OCI-M2 (cell line): ENCODE results near the gene SAT2.
A peak's percentile ranks its signal among the peaks of the same experiment; 100 is the strongest.
"Not testable (repeated sequence)": the region's sequence is repeated elsewhere in the genome, so short reads cannot be mapped to it uniquely, and the experiment has no call there.

Experiments
- DNase-seq: peaks from one replicate; lab custom pipeline; 2025; ENCODE audit not compliant: unreplicated experiment; lab: John Stamatoyannopoulos, UW

SAT2 gene

DNA sequence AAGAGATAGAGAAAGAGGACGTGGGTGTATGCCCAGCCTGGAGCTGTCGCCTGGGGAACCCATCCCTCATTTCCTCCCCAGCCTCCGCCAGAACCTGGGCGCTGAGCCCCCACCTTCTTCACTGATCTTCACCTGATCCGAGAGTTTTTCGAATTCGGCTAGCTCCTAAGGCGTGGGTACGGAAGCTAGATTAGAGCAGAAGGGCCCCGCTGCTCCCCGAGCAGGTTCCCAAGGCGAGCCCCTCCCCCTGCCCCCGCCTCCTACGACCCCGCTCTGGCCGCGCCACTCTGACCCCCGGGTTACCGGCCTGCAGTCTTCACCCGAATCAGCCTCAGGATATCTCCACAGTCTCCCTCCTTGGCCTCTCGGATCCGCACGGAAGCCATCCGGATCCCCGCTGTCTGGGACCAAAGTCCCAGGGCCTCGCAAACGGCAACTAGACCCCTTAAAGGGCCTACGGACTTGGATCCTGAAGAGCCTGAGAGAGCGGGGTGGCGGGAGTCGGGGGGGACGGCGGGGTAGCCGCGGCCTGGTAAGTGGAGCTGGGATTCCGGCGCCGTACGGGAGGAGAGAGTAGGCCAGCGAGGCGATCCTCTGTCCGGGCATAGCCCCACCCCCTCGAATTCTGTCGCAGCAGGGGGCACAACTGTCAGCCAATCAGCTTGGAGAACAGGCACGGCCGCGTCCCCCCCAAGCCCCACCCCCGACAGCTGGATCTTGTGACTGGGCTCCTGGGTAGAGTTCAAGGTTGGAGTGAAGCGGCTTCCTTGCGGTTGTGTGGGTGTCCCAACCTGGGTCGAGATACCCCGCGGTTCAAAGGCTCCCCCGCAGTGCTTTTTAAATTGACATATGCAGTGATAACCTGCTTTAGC, at the start of gene SAT2:
Gene SAT2, minus strand, starts transcription at position 572 of the 872 bp plus-strand sequence. Its CDS starts 186 bp downstream, at position 386.
- DNase-seq: no peak

DNA sequence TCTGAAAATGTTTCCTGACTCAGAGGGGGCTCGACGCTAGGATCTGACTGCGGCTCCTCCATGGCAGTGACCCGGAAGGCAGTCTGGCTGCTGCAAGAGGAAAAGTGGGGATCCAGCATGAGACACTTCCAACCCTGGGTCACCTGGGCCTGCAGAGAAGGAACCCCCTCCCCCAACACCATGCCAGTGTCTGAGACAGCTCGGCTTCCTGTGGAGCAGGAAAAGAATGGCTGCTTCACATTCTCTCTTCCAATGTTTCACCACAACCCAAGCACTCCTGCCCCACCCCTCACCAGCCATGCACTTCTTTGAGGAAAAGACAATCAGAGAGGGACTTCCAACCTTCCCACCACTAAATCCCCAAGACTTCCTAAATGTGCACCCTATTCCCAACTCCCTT, 48.9 kb upstream of the SAT2 start:
- no peak for DNase-seq

DNA sequence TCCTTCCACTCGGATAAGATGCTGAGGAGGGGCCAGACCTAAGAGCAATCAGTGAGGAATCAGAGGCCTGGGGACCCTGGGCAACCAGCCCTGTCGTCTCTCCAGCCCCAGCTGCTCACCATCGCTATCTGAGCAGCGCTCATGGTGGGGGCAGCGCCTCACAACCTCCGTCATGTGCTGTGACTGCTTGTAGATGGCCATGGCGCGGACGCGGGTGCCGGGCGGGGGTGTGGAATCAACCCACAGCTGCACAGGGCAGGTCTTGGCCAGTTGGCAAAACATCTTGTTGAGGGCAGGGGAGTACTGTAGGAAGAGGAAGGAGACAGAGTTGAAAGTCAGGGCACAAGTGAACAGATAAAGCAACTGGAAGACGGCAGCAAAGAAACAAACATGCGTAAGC, 47.3 kb upstream of the SAT2 start:
- no peak for DNase-seq

DNA sequence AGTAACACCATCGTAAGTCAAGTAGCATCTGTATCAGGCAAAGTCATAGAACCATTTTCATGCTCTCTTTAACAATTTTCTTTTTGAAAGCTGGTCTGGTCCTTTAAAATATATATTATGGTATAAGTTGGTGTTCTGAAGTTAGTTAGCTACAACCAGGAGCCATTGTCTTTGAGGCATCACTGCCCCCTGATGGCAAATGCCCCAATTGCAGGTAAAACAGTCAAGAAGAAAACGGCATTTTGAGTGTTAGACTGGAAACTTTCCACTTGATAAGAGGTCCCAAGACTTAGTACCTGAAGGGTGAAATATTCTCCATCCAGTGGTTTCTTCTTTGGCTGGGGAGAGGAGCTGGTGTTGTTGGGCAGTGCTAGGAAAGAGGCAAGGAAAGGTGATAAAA, 45.6 kb upstream of the SAT2 start:
- DNase-seq: no peak

DNA sequence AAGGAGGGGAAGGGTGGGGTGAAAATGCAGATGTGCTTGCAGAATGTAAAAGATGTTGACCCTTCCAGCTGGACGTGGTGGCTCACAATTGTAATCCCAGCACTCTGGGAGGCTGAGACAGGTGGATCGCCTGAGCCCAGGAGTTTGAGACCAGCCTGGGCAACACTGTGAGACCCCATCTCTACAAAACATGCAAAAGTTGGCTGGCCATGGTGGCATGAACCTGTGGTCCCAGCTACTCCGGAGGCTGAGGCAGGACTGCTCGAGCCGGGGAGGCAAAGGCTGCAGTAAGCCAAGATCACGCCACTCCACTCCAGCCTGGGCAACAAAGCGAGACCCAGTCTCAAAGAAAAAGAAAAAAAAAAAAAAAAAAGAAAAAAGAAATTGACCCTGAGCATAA, 40.9 kb upstream of the SAT2 start:
- no peak for DNase-seq

DNA sequence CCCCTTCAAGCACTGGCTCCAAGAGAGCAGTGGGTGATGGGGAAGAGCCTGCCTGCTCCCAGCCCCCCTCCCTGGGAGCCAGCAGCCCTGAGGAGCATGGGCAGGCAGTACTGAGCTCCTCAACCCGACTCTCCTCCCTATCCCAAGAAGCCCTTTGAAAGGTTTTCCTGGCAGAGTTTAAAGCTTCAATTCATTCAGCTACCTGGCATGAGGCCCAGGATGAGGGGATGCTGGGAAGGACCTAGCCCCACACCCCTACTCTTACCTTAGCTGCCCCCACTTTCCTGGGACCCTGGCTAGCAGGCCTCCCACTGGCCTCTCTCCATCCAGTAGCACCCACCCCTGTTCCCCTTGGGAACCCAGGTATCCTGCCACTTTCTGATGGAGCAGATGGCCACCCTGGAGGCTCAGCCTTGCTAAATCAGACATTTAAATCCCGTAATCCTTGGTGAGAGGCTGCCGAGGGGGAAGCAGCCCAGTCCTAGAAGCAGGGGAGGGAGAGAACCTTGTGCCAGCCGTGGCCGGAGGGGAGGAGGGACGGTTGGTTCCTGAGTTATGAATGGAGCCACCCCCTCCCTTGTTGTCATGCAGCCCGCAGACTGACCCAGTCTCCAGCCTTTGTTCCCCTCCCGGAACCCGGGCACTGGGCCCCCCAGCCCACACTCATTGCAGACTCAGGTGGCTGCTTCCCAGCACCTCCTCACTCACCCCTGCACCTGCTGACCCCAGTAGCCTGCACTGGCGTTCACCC, 40.2 kb upstream of the SAT2 start:
- DNase-seq: no peak

DNA sequence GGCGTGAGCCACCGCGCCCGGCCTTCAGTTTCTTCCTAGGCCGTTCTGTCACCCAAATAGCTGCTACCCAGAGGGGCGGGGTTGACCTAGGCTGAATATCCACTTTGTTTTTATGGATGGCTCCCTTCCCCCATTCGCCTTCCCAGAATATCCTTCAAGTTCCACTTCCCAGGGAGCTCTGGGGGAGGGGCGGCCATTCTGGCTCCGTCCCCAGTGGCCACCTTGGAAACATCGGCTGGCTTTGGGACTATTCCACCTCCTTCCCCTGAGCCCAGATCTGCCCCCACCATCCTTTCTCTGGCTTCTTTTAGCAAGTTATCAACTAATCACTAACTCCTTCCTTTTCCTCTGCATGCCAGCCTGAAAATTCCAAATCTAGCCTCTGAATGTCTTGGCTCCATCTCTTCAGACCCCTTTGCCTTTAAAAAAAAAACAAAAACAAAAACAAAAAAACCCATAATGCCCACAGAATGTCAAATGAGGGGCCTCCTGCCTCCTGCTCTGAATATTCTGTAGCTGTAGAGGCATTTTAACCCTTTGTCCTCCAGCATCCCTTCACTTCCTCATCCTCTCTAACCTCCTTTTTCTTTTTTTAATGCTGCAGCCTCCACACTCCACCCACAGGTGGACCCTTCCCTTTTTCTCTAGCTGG, 29.5 kb upstream of the SAT2 start:
- no peak for DNase-seq

DNA sequence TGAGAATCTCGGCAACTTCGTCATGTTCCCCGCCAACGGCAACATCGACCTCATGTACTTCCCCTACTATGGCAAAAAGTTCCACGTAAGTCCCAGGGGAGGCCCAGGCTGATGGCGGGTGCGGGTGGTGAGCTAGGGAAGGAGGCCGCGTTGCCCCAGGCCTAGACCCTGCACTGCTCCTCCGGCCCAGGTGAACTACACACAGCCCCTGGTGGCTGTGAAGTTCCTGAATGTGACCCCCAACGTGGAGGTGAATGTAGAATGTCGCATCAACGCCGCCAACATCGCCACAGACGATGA, 27.9 kb upstream of the SAT2 start:
- DNase-seq: no peak

DNA sequence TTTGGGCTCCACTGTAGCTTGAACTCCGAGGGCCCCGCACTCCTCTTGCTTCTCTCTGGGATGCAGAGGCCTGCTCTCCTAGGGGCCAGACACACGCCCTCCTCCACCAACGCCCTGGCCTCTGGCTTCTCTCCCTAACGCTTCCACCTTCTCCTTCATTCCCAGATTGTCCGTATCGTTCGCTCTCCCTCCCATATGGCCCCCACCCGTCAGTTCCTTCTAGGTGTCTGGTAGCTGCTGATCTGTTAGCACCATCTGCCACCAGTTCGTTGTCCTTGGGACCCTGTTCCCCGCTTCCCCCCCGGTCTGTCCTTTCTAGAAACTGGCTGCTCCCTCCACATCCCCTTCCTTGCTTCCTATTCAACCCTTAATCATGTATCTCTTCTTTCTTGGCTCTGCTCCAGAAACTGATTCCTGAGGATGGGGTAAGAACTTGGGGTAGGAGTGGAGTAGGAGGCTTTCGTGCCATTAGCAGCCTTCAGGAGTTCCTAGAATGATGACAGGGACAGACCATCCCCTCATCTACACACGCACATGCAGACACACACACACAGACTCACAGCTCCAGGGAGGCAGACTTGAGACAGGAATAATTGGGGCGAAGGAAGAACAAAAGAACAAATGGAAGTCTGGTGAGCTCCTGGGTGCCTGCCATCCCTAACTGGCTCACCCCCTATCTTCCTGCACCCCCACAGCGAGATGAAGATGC, 27.4 kb upstream of the SAT2 start:
- no peak for DNase-seq

DNA sequence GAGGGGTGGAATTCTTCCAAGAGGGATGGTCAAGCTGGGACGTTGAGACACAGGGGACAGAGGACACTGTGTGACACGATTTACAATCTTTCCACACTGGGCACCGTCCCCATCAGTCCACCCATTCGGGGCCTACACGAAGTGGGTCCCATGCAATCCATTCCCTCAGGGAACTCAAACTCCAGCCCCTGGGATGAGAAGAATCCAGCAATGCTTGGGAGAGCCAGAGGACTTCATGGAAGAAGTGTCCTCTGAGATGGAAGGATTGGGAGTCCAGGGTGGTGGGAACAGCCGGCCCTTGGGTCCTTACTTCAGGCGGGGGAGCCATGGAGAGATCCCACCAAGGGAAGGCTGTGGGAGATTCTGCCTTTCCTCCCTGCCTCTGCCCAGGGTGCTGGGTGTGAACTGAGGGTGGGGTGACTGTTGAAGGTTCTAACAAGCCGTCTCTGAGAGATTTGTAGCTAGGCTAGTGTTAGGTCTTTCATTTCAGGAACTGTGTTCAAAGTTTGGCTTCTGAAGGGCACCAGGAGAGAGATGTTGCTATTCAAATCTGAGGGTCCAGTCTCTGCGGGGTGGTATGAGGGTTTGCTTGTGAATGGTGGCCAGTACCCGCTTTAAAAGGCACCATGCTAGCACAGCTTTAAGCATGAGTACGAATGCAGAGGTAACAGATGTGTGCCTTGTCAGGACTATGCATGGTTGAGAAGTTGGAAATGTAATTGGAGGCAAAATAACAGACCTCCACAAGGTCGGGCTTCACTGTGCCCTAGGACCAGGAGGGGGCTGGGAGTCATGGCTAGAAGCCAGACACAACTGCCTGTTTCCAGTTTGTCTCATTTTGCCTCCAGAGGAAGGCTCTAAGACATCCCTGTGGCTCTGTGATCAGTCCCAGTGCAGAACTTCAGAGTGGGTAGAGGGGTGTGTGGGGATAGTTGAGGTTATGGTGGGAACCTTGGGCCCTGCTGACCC, 25.1 kb upstream of the SAT2 start:
- DNase-seq: no peak

DNA sequence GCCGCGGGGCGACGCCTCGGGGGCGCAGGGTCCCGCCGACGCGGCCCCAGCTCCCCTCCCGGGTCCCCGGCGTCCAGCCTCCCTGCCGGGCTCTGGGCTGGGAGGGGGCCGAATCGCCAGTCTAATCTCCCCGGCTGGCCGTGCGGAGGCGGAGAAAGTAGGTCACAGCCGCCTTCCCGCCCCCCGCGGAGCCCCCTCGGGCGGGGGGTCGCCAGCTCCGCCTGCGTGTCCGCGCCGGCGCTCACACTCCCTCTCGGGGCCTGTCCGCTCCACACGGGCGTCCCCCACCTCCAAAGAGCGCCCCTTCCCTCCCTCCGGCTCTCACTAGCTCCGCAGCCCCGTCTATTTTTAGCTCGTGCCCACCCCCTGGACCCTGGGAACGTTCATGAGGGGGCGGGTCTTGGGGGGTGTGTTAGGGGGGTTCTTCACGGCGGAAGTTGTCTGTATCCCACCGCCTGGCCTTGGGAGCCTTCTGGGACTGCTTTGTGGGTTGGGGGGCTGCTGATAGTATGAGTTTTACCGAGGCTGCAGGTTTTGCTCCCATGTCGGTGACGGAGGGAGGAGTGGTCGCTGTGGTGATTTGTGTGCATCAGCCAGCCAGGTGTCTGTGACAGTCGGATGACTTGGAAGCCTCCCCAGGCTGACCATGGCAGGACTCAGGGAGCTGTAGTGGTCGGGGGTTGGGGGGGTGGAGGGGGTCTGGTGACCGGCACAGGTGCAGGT, 24.2 kb upstream of the SAT2 start:
- no peak for DNase-seq

DNA sequence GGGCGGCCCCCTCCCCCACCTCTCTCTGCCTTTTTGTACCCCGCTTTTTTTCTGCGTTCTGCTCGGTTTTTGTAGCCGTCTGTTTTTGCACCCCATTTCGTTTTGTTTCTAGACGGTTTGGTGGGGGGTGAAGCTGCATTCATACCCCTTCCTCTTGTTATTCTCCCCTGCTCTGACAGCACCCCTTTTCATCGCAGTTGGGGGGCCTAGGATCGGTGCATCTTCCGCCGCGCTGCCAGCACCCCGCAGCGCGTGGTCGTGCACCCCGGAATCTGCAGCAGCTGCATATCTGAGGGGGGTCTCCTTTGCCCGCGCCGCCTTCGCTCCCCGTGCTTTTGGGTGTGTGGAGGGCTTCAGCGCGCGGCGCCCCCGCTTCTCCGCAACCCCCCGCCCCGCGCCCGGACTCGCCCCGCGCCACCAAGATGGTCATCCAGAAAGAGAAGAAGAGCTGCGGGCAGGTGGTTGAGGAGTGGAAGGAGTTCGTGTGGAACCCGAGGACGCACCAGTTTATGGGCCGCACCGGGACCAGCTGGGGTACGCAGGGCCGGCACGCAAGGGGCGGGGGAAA, 23.6 kb upstream of the SAT2 start:
- no peak for DNase-seq

DNA sequence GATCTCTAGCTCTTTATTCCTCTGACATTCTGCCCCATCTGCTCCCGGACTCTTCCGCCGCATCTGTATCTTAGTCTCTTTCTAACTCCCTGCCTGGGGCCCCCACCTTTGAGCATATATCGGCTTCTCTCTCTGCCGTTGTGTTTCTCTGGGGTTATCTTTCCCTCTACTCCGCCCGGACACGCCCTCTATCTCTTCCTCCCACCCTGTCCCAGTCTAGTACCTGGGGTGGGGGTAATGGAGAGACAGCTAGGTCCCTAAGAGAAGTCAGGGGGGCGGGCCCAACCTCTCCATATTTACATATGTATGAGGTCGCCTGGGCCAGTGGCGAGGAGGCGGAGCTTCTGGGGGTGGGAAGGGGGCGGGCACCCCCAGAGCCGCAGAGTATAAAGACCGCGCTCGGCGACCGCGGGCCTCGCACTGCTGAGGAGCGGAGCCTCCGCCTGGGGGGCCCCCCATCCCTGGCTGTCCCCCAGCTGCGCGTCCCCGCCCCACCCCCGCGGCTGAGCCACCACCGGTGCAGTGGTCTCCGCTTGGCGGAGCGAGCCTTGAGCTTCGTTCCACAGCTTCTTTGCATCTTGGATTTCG, 23.0 kb upstream of the SAT2 start, which contains the start of gene ATP1B2:
Gene ATP1B2, plus strand, starts transcription at position 418 of the 588 bp plus-strand sequence. CDS start 593 bp downstream, outside the sequence.
- peak; percentile 90 for DNase-seq

DNA sequence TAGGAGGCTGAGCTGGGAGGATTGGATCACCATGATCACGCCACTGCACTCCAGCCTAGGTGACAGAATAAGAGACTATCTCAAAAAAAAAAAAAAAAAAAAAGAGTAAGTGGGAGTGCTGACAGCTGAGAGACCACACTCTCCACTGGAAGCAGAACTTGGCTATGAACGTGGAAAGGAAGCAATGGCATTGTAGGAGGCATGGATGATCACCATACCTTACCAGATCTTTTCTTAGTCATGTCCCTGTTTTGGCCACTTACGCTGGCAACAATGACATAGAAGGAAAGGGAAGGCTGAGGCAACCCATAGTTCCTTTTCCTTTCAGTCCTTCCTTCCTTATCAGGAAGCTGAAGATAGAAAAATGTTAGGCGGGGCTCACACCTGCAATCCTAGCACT, 19.4 kb upstream of the SAT2 start:
- DNase-seq: no peak

DNA sequence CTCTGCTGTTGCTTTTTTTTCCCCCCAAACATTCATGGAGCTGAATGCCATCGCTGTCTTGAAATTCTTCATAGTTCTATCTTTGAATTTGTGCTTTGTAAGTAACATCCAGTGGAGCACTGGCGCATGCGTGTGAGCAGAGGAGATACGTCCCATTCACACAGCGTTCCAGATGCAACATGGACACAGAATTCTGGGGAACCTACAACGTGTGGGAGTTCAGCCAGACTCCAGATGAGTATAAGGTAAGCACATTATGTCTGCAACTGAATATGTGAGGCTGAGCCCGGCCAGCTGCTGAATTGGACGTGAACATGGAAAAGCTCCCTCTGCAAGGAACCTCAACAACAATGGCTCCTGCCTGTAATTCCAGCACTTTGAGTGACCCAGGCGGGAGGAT, 18.8 kb upstream of the SAT2 start:
- no peak for DNase-seq

DNA sequence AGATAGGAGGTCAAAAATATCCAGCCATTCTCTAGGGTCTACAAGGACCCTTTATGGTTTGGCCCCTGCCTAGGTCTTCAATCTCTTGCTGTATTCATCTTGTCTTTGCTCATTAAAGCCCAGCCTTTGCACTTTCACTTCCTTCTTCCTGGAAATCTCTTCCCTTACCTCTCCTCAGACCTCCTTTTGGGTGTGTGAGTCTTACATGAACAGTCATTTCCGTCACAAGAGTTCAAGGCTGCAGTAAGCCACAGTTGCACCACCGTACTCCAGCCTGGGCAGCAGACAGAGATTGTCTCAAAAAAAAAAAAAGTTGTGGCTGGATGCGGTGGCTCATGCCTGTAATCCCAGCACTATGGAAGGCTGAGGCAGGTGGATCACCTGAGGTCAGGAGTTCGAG, 17.2 kb upstream of the SAT2 start:
- no peak for DNase-seq

DNA sequence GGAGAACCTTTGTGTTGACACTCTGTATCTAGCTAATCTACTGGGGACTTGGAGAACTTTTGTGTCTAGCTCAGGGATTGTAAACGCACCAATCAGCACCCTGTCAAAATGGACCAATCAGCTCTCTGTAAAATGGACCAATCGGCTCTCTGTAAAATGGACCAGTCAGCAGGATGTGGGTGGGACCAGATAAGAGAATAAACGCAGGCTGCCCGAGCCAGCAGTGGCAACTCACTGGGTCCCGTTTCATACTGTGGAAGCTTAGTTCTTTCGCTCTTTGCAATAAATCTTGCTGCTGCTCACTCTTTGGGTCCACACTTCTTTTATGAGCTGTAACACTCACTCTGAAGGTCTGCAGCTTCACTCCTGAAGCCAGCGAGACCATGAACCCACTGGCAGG, 14.0 kb upstream of the SAT2 start:
- DNase-seq: not testable (repeated sequence)

DNA sequence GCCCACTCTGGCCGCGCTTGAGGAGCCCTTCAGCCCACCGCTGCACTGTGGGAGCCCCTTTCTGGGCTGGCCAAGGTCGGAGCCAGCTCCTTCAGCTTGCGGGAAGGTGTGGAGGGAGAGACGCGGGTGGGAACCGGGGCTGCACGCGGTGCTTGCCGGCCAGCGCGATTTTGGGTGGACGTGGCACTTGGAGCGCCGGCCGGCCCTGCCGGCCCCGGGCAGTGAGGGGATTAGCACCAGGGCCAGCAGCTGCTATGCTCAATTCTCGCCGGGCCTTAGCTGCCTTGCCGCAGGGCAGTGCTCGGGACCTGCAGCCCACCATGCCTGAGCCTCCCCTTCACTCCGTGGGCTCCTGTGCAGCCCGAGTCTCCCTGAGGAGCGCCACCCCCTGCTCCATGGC, 13.2 kb upstream of the SAT2 start:
- no peak for DNase-seq

DNA sequence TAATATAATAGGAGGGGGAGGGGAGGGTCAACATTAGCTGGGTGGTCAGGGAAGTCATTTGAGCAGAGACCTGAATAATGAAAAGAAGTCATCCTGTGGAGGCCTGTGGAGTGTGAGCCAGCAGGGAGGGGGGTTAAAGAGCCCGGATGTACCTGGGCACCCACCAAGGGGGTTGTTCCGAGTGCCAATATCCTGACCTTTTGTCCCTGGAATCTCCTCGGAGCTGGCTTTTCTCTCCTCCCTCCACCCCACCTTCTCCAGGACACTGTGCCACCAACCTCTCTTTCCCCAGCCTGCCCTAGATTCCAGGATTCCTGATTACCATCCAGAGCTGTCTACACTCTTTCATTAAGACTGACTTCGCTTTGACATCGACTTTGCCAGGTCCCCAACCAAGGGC, 8.5 kb upstream of the SAT2 start:
- no peak for DNase-seq
